Right lobe of liver (tissue), 4 donors: ENCODE data around the gene RPL11.

Experiments
- CTCF ChIP-seq, 4 donors: fragments of 200-600 bp in 3 of 4; fragments of 450-650 bp in 1 of 4; IDR thresholded peaks; one replicate each; pipeline versions ENCODE4 v1.5.1 to v1.8.0; 2016 to 2022; ENCODE audit warnings: antibody characterized with exemption in 4 of 4, mild to moderate bottlenecking in 2 of 4
- POLR2A ChIP-seq: fragments of 450-650 bp; IDR thresholded peaks from one replicate; pipeline ENCODE4 v1.6.1; 2017; ENCODE audit warnings: antibody characterized with exemption, mild to moderate bottlenecking
- donor health status: DM: no; HTN: no; CAD: no.
- donor health status: DM: no; HTN: no; CAD: no.
- donor health status: DM: no; HTN: yes; CAD: no.

GRCh38 chr1:23701310-23701709 is 9.7 kb downstream of the RPL11 start:
- TF ChIP-seq CTCF (IDR thresholded peaks at IDR 0.05) = no peak
- TF ChIP-seq POLR2A = no peak
